ENCODE results near the gene ERCC5. TPM values are rescaled to one million over a fixed set of nuclear protein-coding genes. Genes with fewer than 3 reads are reported as not detected.

The ERCC5 gene
- total and polyA plus RNA-seq, 2 of the 8 experiments (the other 6 are each of a cell fraction or from before 2014, with no cell fraction given), result 3.8 to 24.4 TPM

GRCh38 chr13:102881819-102882686, 36.2 kb downstream of the ERCC5 start:
- no peaks in the 10 kb centered on the region for H3K23me2 ChIP-seq (ENCODE audit: low read depth, low read length)
- H4K5ac ChIP-seq (ENCODE audit: insufficient read length, low read depth, low read length), result no peak overlapping the region
- FAIRE-seq (no peak), DNase-seq (ENCODE audit: low read depth in 1 of 2, low spot score in 2 of 2) (no peak)
- H4K20me1 ChIP-seq (replicated peaks in 1 of 2; ENCODE audit: control insufficient read depth in 1 of 2, insufficient read depth in 2 of 2, low read length in 2 of 2), result no peaks in the 10 kb centered on the region
- no peak overlapping the region for H4K91ac ChIP-seq (replicated peaks; ENCODE audit: insufficient read length, low read length)
- no peak overlapping the region for H2BK12ac ChIP-seq (ENCODE audit: low read depth, low read length)
- H3K4me1 ChIP-seq (replicated peaks in 1 of 4; ENCODE audit: control insufficient read depth in 3 of 4, insufficient read depth in 4 of 4, low read length in 3 of 4), result no peaks in the 10 kb centered on the region
- CTCF ChIA-PET (ENCODE audit: partially characterized antibody), result interaction anchor here (1.4 to 3.7 kb wide), 2 partner anchors 12 to 258 kb away, joined by 3 to 23 read pairs; no protein-coding TSS in a partner anchor
- POLR2A ChIA-PET (ENCODE audit: partially characterized antibody), result no interaction called here
- H3K18ac ChIP-seq (ENCODE audit: extremely low read depth, low read length), result no peak overlapping the region
- no peak overlapping the region for H3K9ac ChIP-seq (replicated peaks in 1 of 4; ENCODE audit: extremely low read depth in 1 of 4, low read depth in 3 of 4, low read length in 3 of 4)
- H4K8ac ChIP-seq (ENCODE audit: extremely low read depth, insufficient read depth, low read length), result no peak overlapping the region
- H3K4me2 ChIP-seq (ENCODE audit: insufficient read depth in 1 of 2, low read depth in 2 of 2, low read length in 2 of 2), result no peak overlapping the region
- H2BK20ac ChIP-seq (ENCODE audit: low read length), result no peak overlapping the region
- no peak overlapping the region for H3K4me3 ChIP-seq (ENCODE audit: extremely low read depth in 1 of 4, insufficient read depth in 2 of 4, low read depth in 3 of 4, low read length in 4 of 4)
- no peak overlapping the region for H2AK5ac ChIP-seq (ENCODE audit: low read depth, low read length)
- TF ChIP-seq CREB1 (IDR thresholded peaks at IDR 0.05), result no peak
- no peak for TF ChIP-seq CTBP2 (IDR thresholded peaks at IDR 0.05; ENCODE audit: borderline replicate concordance, insufficient read depth, insufficient read length, low read length)
- TF ChIP-seq EP300 (IDR thresholded peaks at IDR 0.05; ENCODE audit: borderline replicate concordance in 1 of 2, low read depth in 2 of 2, low read length in 2 of 2), result no peak
- TF ChIP-seq TAF7 (optimal IDR thresholded peaks at IDR 0.05; ENCODE audit: borderline replicate concordance, low read depth, low read length), result no peak
- TF ChIP-seq SAP30 (IDR thresholded peaks at IDR 0.05; ENCODE audit: insufficient read depth, insufficient replicate concordance, low read length), result no peak
- no peak for TF ChIP-seq SUZ12 (IDR thresholded peaks at IDR 0.05; ENCODE audit: low read length)
- TF ChIP-seq SP1 (IDR thresholded peaks at IDR 0.05; ENCODE audit: low read depth, low read length), result no peak
- no peak overlapping the region for H3K56ac ChIP-seq (replicated peaks; ENCODE audit: insufficient read length, low read depth, low read length)
- H3K14ac ChIP-seq (ENCODE audit: insufficient read length), result no peak overlapping the region
- no peak overlapping the region for H2BK5ac ChIP-seq (ENCODE audit: low read depth, low read length)
- no peaks in the 10 kb centered on the region for H3K27me3 ChIP-seq (replicated peaks in 1 of 4; ENCODE audit: control insufficient read depth in 3 of 4, extremely low read depth in 1 of 4, insufficient read depth in 3 of 4, low read length in 3 of 4)
- H3K79me2 ChIP-seq (ENCODE audit: control insufficient read depth in 1 of 2, insufficient read depth in 2 of 2, low read length in 2 of 2), result no peaks in the 10 kb centered on the region
- H2AFZ ChIP-seq (ENCODE audit: low read length), result no peak overlapping the region
- no peak overlapping the region for H2BK120ac ChIP-seq (replicated peaks; ENCODE audit: low read depth, low read length)
- 95% methylated on average over 4 of the region's 4 CpGs; no CpG with 5 or more reads in 1 of the 2 experiments for WGBS, 2 experiments (ENCODE audit: extremely low coverage in 1 of 2, insufficient coverage in 1 of 2, insufficient read length in 1 of 2, insufficient replicate concordance in 2 of 2, low coverage in 1 of 2, low lambda C conversion rate in 2 of 2, missing lambda C conversion rate in 1 of 2)
- no peak overlapping the region for H3K23ac ChIP-seq (ENCODE audit: insufficient read length)
- H3K9me3 ChIP-seq (ENCODE audit: insufficient read depth in 2 of 2, low read depth in 1 of 2, low read length in 1 of 2), result no peaks in the 10 kb centered on the region
- H3K4ac ChIP-seq (replicated peaks; ENCODE audit: insufficient read length, low read depth, low read length), result no peak overlapping the region
- no peak overlapping the region for H3K27ac ChIP-seq (ENCODE audit: low read depth, low read length)
- H3K36me3 ChIP-seq (ENCODE audit: control insufficient read depth in 2 of 4, insufficient read depth in 4 of 4, low read length in 3 of 4), result no peaks in the 10 kb centered on the region
- H3K79me1 ChIP-seq (ENCODE audit: low read depth, low read length), result no peaks in the 10 kb centered on the region
- H2BK15ac ChIP-seq (ENCODE audit: low read length), result no peak overlapping the region
